AML-193 (cell line): Measurements from ENCODE around the gene CAMTA1.

Experiments used
- DNase-seq, 2 experiments: peaks; one replicate each; lab custom pipeline; 2025; lab: John Stamatoyannopoulos, UW

The CAMTA1 gene

GRCh38 chr1:7256526-7256925 lies 471.3 kb downstream of the CAMTA1 start:
- no peak for DNase-seq

- no peak for DNase-seq
Measured at GRCh38 chr1:7257225-7257624, 472.0 kb downstream of the CAMTA1 start.

- no peak for DNase-seq
Measured at GRCh38 chr1:7258589-7259135, 473.4 kb downstream of the CAMTA1 start.

GRCh38 chr1:7259955-7260354 lies 474.7 kb downstream of the CAMTA1 start:
- no peak for DNase-seq

- DNase-seq: no peak
Measured at GRCh38 chr1:7261490-7261889, 476.2 kb downstream of the CAMTA1 start.

GRCh38 chr1:7262611-7263010 lies 477.4 kb downstream of the CAMTA1 start:
- DNase-seq: no peak

GRCh38 chr1:7263021-7263960 lies 478.0 kb downstream of the CAMTA1 start:
- DNase-seq: no peak

GRCh38 chr1:7264101-7264500 lies 478.8 kb downstream of the CAMTA1 start:
- no peak for DNase-seq

GRCh38 chr1:7265771-7266371 lies 480.6 kb downstream of the CAMTA1 start:
- no peak for DNase-seq

GRCh38 chr1:7266561-7266960 lies 481.3 kb downstream of the CAMTA1 start:
- no peak for DNase-seq

GRCh38 chr1:7267493-7267892 lies 482.2 kb downstream of the CAMTA1 start:
- DNase-seq: no peak

GRCh38 chr1:7268983-7269382 lies 483.7 kb downstream of the CAMTA1 start:
- DNase-seq: no peak

GRCh38 chr1:7269525-7269924 lies 484.3 kb downstream of the CAMTA1 start:
- no peak for DNase-seq

- no peak for DNase-seq
Measured at GRCh38 chr1:7274256-7274655, 489.0 kb downstream of the CAMTA1 start.

GRCh38 chr1:7278045-7278444 lies 492.8 kb downstream of the CAMTA1 start:
- DNase-seq: no peak

- no peak for DNase-seq
Measured at GRCh38 chr1:7278827-7279765, 493.8 kb downstream of the CAMTA1 start.

GRCh38 chr1:7279769-7280168 lies 494.5 kb downstream of the CAMTA1 start:
- DNase-seq: no peak

GRCh38 chr1:7280347-7280960 lies 495.2 kb downstream of the CAMTA1 start:
- DNase-seq: no peak

GRCh38 chr1:7281821-7282220 lies 496.6 kb downstream of the CAMTA1 start:
- no peak for DNase-seq

GRCh38 chr1:7284839-7285435 lies 499.7 kb downstream of the CAMTA1 start:
- no peak for DNase-seq

- DNase-seq: no peak
Measured at GRCh38 chr1:7285856-7286454, 500.7 kb downstream of the CAMTA1 start.
